Kidney epithelial cell (primary cell): ENCODE results near the gene ANKRD33. TPM values are rescaled to one million over a fixed set of nuclear protein-coding genes. Genes with fewer than 3 reads are reported as not detected.

ENCODE experiments used
- DNase-seq: peaks from one replicate; pipeline ENCODE4 v3.0.0-alpha.2; 2010; ENCODE audit warnings: low read depth
- H3K27me3 ChIP-seq: 2 replicates; pipeline ENCODE4 v1.6.0; 2011; ENCODE audit warnings: low read length; ENCODE audit not compliant: control insufficient read depth, insufficient read depth
- H3K36me3 ChIP-seq: 2 replicates; pipeline ENCODE4 v1.5.1; 2011; ENCODE audit warnings: low read length; ENCODE audit not compliant: control insufficient read depth, insufficient read depth
- H3K4me3 ChIP-seq: 2 replicates; pipeline ENCODE4 v1.5.1; 2011; ENCODE audit warnings: low read depth, mild to moderate bottlenecking, control low read depth, low read length
- CTCF ChIP-seq: IDR thresholded peaks from 2 replicates; pipeline ENCODE4 v1.5.1; 2011; ENCODE audit warnings: mild to moderate bottlenecking, moderate library complexity, low read length, control low read depth, inconsistent platforms; ENCODE audit not compliant: insufficient read depth, poor library complexity, severe bottlenecking
- total RNA-seq: library from RNA; depleted of rRNA; stranded (reverse); fragments of >200 nt; gene quantifications from 2 replicates; pipeline ENCODE4 v1.2.3, GENCODE V29; 2015

Gene ANKRD33
- total RNA-seq, 1 donor from 2014 or later: not detected

DNA sequence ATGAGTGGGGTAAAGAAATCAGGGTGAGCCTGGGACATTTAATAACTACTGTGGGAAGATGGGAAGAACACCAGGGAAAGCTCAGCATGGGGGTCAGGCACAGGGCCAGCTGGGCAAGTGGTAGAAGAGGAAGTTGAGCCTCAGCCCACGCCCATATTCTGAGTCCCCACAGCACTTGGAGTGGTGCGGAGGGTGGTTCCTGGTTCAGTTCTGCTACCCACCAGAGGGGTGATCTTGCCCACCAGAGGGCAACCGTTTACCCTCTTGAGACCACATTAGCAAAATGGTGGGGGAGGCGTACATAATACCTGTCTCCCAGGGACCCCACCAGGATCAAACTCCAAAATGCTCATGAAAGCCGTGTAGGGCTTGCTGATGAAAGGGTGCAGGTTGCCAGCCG is 16.8 kb upstream of the ANKRD33 start:
- Histone ChIP-seq H3K4me3 (no peak overlapping the region), H3K36me3 (no peaks in the 10 kb centered on the region), H3K27me3 (peaks cover 8% of the 10 kb centered on the region)
- no peak for TF ChIP-seq CTCF
- no peak for DNase-seq

- peaks cover 8% of the 10 kb centered on the region for H3K27me3 ChIP-seq
- TF ChIP-seq CTCF: no peak
Observed at GRCh38 chr12:51871918-51872688, 15.8 kb upstream of the ANKRD33 start.

GRCh38 chr12:51872689-51872981 is 15.3 kb upstream of the ANKRD33 start:
- DNase-seq: no peak
- H3K27me3 ChIP-seq: peaks cover 8% of the 10 kb centered on the region
- H3K4me3 ChIP-seq: no peak overlapping the region
- H3K36me3 ChIP-seq: no peaks in the 10 kb centered on the region
- no peak for TF ChIP-seq CTCF

More at GRCh38 chr12:51871918-51872688, 15.8 kb upstream of the ANKRD33 start:
- Histone ChIP-seq H3K4me3 (no peak overlapping the region), H3K36me3 (no peaks in the 10 kb centered on the region)
- DNase-seq: no peak

DNA sequence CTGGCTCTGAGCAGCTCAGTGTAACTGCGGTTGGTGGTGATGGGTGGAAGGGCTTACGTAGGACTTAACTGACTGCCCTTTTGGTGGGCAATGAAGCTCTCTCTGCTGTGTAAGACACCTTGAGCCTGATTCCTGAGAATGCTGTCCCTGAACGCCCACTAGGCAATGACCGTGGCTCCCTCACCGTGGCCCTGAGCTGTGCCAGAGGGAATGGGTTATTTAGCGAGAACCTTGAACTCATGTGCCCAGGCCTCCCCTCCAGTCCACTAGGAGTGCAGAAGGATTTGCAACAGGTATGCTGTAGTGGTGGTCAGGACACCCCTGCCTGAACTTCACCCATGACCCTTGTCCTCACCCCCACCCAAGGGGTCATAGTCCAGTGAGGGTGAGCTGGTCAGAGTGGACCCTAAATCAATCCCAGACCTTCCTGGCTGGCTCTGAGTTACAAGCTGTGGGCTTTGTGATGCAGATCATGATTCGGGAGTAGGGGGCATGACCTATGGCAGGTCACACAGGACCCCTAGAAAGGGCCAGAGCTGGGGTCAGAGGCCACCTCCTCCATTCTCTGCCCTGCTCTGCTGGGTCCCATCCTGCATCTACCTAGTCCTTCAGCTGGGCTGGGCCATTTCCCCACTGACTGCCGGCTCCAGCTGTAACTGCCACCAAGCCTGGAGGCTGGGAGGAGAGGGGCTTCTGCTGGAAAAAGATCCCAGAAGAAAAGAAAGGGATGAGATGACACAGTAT is 14.5 kb upstream of the ANKRD33 start:
- no peaks in the 10 kb centered on the region for H3K36me3 ChIP-seq
- H3K27me3 ChIP-seq: peaks cover 8% of the 10 kb centered on the region
- no peak for TF ChIP-seq CTCF

GRCh38 chr12:51874000-51874399 is 13.9 kb upstream of the ANKRD33 start:
- H3K27me3 ChIP-seq: peaks cover 8% of the 10 kb centered on the region
- H3K36me3 ChIP-seq: no peaks in the 10 kb centered on the region
- H3K4me3 ChIP-seq: no peak overlapping the region
- no peak for TF ChIP-seq CTCF
- no peak for DNase-seq

More for the DNA sequence above, 14.5 kb upstream of the ANKRD33 start:
- no peak overlapping the region for H3K4me3 ChIP-seq
- no peak for DNase-seq

DNA sequence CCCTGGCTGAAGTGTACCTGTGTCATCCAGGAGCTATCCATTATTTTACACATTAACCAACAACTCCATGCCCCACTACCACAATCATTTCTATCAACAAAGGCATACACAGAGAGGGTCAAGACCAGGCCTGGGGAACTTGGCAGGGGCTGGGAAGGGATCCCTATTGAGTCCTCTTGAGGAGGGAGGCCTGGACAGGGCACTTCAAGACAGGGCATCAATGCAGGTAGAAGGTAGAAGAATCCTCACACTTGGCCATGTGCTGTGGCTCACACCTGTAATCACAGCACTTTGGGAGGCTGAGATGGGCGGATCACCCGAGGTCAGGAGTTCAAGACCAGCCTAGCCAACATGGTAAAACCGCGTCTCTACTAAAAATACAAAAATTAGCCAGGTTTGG is 13.4 kb upstream of the ANKRD33 start:
- DNase-seq: no peak
- Histone ChIP-seq H3K36me3 (no peaks in the 10 kb centered on the region), H3K4me3 (no peak overlapping the region), H3K27me3 (peaks cover 6% of the 10 kb centered on the region)
- TF ChIP-seq CTCF: no peak
